GM18909 (cell line): ENCODE results near the gene DIRAS2.
"Not testable (repeated sequence)": the region's sequence is repeated elsewhere in the genome, so short reads cannot be mapped to it uniquely, and the experiment has no call there.

Source experiments
- ATAC-seq: cut with Tn5 transposase; IDR thresholded peaks from one replicate; pipeline ENCODE4 v1.9.1; 2021; ENCODE audit warnings: mild to moderate bottlenecking; ENCODE audit not compliant: unreplicated experiment, poor library complexity

Gene DIRAS2

GRCh38 chr9:90642570-90643539 lies at the start of gene DIRAS2:
DIRAS2 (minus strand) TSS chr9:90642824; CDS start chr9:90613827, 28,997 bp downstream.
- ATAC-seq: no peak

GRCh38 chr9:90684736-90685135 lies 42.1 kb upstream of the DIRAS2 start:
- no peak for ATAC-seq

GRCh38 chr9:90684106-90684505 lies 41.5 kb upstream of the DIRAS2 start:
- ATAC-seq: no peak

DNA sequence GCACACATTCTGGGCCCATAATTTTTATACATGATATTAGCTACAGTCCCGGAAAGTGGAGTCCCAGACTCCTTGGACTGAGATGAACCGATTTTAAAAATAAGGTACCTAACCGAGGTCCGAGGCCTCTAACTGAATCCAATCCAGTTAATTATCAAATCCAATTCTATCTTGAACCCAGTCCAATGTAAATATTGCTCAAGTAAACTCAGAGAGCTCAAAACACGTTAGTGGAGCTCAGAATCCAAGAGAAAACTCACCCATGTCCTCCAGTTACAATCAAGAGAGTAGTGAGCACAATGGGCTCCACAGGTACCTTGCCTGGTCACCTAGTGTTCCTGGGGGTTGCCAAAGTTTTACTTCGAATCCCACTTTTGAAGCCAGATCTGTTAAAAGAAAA lies 37.9 kb upstream of the DIRAS2 start:
- ATAC-seq: no peak

- no peak for ATAC-seq
These were observed 22.4 kb upstream of the DIRAS2 start for GRCh38 chr9:90665072-90665471.

GRCh38 chr9:90659650-90660364 lies 17.2 kb upstream of the DIRAS2 start:
- no peak for ATAC-seq

DNA sequence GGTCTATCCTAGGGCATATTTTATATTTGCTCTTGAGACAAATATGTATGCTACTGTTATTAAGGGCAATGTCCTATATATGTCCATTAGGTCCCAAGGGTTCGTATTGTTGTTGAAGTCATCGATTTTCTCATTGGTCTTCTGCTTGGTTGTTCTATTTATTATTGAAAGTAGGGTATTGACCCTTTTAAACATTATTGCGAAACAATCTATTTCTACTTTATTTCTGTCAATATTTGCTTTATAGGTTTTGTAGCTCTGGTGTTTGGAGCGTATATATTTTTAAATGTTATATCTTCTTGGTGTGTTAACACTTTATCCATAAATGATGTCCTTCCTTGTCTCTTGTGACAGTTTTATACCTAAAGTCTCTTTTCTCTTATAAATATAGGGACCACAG lies 16.2 kb upstream of the DIRAS2 start:
- ATAC-seq: no peak

- no peak for ATAC-seq
These were observed 15.6 kb upstream of the DIRAS2 start for GRCh38 chr9:90658181-90658580.

DNA sequence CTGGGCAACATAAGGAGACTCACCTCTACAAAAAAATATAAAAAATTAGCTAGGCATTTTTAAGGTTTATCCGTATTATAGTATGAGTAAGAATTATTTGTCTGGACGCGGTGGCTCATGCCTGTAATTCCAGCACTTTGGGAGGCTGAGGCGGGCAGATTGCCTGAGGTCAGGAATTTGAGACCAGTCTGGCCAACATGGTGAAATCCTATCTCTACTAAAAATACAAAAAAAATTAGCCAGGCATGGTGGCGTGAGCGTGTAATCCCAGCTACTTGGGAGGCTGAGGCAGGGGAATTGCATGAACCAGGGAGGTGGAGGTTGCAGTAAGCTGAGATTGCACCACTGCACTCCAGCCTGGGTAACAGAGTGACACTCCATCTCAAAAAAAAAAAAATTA lies 14.3 kb upstream of the DIRAS2 start:
- ATAC-seq: not testable (repeated sequence)

DNA sequence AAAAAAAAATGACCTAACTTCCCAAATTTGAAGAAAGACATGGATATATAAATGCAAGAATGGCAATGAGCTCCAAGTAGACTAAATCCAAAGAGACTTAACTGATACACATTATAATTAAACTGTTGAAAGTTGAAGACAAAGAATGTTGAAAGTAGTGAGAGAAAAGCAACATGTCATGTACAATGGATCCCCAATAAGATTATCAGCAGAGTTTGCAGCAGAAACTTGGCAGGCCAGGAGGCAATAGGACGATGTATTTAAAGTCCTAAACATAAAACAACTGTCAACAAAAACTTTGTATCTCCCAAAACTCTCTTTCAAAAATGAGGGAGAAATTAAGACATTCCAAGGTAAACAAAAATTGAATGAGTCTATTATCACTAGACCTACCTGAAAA lies 8.6 kb upstream of the DIRAS2 start:
- ATAC-seq: no peak

DNA sequence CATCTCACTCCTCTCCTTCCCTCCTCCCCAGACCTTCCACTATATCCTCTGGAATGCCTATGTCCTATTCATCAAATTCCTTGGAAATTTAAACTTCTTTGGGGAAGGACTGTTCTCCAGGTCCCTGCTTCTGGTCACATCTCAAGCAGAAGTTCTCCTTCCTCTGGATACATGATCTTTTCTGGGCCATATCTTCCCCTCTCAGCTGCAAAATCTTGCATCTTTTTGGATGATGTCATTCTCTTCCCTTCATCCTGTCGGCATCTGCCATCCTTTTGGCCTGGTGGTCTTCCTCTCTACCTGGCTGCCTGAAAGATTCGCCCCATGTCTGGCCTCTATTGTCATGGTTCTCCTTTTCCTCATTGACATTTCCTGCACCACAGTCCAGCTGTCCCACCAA lies 5.2 kb upstream of the DIRAS2 start:
- ATAC-seq: no peak

- no peak for ATAC-seq
These were observed 3.1 kb upstream of the DIRAS2 start for GRCh38 chr9:90645721-90646120.

DNA sequence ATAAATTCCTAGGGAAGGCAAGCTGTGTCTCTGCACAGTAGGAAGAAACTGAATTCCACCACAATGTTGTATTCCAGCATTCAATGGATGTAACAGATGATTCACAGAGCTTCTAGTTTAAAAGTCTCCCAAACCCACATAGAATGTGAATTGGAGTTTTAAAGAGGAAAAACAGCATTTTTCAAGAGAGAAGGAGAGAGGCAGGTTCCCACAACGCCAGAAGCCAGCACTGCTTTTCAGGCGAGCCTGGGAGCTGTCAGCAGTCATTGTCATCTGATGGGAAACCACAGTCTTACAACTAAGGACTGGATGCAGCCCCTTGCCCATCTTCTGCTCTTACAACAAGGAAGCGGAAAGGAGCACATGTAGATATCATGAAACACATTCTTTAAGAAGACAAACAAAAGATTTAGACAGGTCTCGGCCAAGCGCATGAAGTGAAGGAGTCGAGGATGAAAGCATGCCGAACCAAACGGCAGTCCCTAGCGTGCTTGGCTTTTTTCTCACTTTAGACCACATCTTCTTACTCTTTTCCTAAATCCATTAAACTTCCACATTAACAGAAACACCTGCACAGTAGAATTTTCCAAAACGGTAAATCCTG lies 638 bp downstream of the DIRAS2 start:
- no peak for ATAC-seq

GRCh38 chr9:90641086-90641485 lies 1.5 kb downstream of the DIRAS2 start:
- ATAC-seq: no peak

DNA sequence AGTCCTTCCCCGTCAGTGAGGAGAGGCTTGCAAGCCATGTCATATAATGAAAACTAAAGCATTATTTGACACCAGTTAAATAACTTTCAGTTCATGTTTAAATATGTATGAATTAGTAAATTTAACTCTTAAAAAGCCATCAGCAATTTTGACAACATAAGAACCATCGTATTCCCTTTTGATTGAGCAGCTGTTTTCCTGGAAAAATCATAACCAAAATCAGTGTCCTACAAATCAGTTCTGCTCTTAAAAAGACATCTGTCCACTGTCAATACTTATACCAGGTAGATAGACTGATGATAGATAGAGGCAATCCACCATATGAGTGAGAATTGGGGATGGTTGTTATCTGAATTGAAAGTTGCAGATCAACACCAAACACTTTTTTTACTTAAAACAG lies 2.3 kb downstream of the DIRAS2 start:
- ATAC-seq: no peak

DNA sequence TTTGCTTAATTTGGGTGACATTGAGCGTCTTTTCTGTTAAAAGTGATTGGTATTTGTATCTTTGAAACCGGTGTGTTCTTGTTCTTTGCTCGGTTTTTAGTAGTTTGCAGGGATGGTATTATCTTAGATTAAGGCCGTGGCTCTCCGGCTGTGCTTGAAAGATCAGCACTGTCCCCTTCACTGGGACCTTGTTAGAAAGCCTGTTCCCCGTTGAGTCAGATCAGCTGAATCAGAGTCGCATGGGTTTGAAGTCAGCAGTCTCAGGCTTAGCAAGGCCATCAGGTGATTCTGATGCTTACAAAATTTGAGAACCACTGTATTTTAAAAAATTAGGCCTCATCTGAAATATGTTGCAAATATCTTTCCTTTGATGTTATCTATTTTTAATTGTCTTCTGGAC lies 5.0 kb downstream of the DIRAS2 start:
- ATAC-seq: no peak

DNA sequence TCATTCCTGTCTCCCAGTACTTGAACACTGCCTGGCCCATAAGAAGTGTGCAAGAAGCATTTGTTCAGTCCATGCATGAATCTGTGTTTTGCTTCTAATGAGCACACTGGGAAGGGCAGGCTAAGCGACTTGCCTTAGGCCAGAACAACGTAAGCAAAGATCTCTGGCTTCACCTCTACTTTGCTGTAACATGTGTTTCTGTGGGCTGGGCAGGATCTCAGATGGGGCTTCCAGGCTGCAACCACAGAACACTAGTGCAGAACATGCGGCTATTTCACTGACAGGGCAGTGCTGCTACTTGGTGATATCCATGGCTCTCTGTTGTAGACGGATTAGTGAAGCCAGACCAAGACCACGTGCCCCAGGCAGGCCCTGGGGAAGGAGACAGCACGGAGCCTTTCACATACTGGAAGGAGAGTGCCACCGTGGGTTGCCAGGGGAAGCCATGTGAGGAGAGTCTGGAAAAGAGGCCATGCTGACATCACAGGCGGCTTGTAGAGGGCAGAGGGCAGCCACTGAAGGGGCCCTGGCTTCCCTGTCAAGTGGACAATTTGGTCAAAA lies 9.9 kb downstream of the DIRAS2 start:
- no peak for ATAC-seq

- no peak for ATAC-seq
These were observed 10.7 kb downstream of the DIRAS2 start for GRCh38 chr9:90631964-90632363.

- ATAC-seq: no peak
These were observed 12.6 kb downstream of the DIRAS2 start for GRCh38 chr9:90629991-90630390.

GRCh38 chr9:90629354-90629753 lies 13.3 kb downstream of the DIRAS2 start:
- no peak for ATAC-seq

DNA sequence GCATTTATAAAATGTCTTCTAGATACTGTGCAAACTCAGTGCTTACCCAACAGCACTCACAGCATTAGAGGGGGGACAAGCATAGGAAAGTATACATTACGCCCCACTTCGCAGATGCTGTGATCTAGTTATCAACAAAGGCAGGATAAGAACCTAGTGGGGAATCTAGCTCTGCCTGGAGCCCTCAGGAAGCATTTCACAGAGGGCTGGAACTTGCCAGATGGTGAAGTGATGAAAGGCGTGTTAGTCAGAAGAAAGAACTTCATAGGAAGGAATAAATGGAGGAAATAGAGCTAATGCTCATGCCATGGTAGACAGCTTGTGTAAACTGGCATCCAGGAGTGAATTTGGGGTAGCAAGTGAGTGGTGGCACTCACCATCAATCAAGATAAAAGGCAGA lies 25.8 kb downstream of the DIRAS2 start:
- no peak for ATAC-seq
